Common myeloid progenitor, CD34-positive (primary cell): ENCODE data around the gene ENPP3.
"Not testable (repeated sequence)": the region's sequence is repeated elsewhere in the genome, so short reads cannot be mapped to it uniquely, and the experiment has no call there.

Experiments
- CTCF ChIA-PET: fragments of 350-600 bp; sonication (Branson Sonifier 250); formaldehyde crosslinking; loops from one replicate; lab custom pipeline; 2021; ENCODE audit warnings: antibody characterized with exemption; lab: Charles Lee
- POLR2A ChIA-PET: fragments of 350-600 bp; sonication (Branson Sonifier 250); formaldehyde crosslinking; loops from one replicate; lab custom pipeline; 2021; ENCODE audit warnings: antibody characterized with exemption; lab: Charles Lee
- DNase-seq, 3 donors: peaks; one replicate each; pipeline versions ENCODE4 v3.0.0 to v3.0.0-alpha.2; 2013
- H3K27ac ChIP-seq, 2 experiments: 1 replicate in 1 of 2; 2 replicates in 1 of 2; pipeline ENCODE4 v1.7.0; 2013; ENCODE audit warnings: inconsistent platforms in 2 of 2, low read length in 2 of 2, mild to moderate bottlenecking in 2 of 2, low read depth in 1 of 2, moderate library complexity in 1 of 2; ENCODE audit not compliant: severe bottlenecking in 2 of 2, insufficient read depth in 1 of 2, poor library complexity in 1 of 2
- H3K27me3 ChIP-seq, 5 experiments: replicated peaks in 2 of 5; 1 replicate in 3 of 5; 2 replicates in 2 of 5; pipeline versions ENCODE4 v1.6.1 to v1.7.0; 2013; ENCODE audit warnings: low read length in 4 of 5, mild to moderate bottlenecking in 2 of 5, moderate library complexity in 2 of 5, inconsistent platforms in 1 of 5; ENCODE audit not compliant: insufficient read depth in 5 of 5, control insufficient read depth in 4 of 5
- H3K36me3 ChIP-seq, 4 experiments: 1 replicate in 2 of 4; 2 replicates in 2 of 4; pipeline versions ENCODE4 v1.6.1 to v1.7.0; 2013; ENCODE audit warnings: low read length in 3 of 4, control low read depth in 1 of 4, mild to moderate bottlenecking in 1 of 4; ENCODE audit not compliant: control insufficient read depth in 4 of 4, insufficient read depth in 4 of 4
- H3K4me1 ChIP-seq, 4 experiments: 1 replicate in 3 of 4; 2 replicates in 1 of 4; pipeline versions ENCODE4 v1.6.1 to v1.7.1; 2013; ENCODE audit warnings: low read length in 3 of 4, mild to moderate bottlenecking in 3 of 4, control low read depth in 1 of 4, inconsistent platforms in 1 of 4, moderate library complexity in 1 of 4; ENCODE audit not compliant: control insufficient read depth in 4 of 4, insufficient read depth in 4 of 4; ENCODE audit errors: control extremely low read depth in 1 of 4
- H3K4me3 ChIP-seq, 7 experiments: 1 replicate in 4 of 7; 2 replicates in 3 of 7; pipeline versions ENCODE4 v1.5.1 to v1.7.0; 2013; ENCODE audit warnings: mild to moderate bottlenecking in 7 of 7, low read length in 6 of 7, moderate library complexity in 6 of 7, inconsistent platforms in 2 of 7, low read depth in 2 of 7, control low read depth in 1 of 7; ENCODE audit not compliant: insufficient read depth in 4 of 7, control insufficient read depth in 1 of 7; ENCODE audit errors: extremely low read depth in 1 of 7
- H3K9me3 ChIP-seq, 5 experiments: 1 replicate in 4 of 5; 2 replicates in 1 of 5; pipeline versions ENCODE4 v1.6.1 to v1.7.1; 2013; ENCODE audit warnings: low read length in 4 of 5, mild to moderate bottlenecking in 2 of 5, inconsistent platforms in 1 of 5, low read depth in 1 of 5, moderate library complexity in 1 of 5; ENCODE audit not compliant: control insufficient read depth in 4 of 5, insufficient read depth in 2 of 5; ENCODE audit errors: control extremely low read depth in 1 of 5
- WGBS: methylation state at CpG from one replicate; pipeline ENCODE4 v1.1.5; 2013; ENCODE audit not compliant: insufficient coverage; 5-methylcytosine and 5-hydroxymethylcytosine counted together

Gene ENPP3

GRCh38 chr6:131741688-131742393, 104.7 kb downstream of the ENPP3 start:
- Histone ChIP-seq H3K9me3 (no peaks in the 10 kb centered on the region), H3K27me3 (peaks cover 0 to 2% (median 0%) of the 10 kb centered on the region in 5 experiments), H3K27ac (no peak overlapping the region), H3K4me1 (peaks cover 0 to 5% (median 2%) of the 10 kb centered on the region in 4 experiments), H3K4me3 (no peak overlapping the region), H3K36me3 (no peaks in the 10 kb centered on the region)
- POLR2A ChIA-PET, result no interaction called here
- CTCF ChIA-PET, result no interaction called here
- WGBS, result 0% methylated on average over 1 of the region's 3 CpGs
- peak in 2 of 3 donors; percentile 25 to 36 for DNase-seq

DNA sequence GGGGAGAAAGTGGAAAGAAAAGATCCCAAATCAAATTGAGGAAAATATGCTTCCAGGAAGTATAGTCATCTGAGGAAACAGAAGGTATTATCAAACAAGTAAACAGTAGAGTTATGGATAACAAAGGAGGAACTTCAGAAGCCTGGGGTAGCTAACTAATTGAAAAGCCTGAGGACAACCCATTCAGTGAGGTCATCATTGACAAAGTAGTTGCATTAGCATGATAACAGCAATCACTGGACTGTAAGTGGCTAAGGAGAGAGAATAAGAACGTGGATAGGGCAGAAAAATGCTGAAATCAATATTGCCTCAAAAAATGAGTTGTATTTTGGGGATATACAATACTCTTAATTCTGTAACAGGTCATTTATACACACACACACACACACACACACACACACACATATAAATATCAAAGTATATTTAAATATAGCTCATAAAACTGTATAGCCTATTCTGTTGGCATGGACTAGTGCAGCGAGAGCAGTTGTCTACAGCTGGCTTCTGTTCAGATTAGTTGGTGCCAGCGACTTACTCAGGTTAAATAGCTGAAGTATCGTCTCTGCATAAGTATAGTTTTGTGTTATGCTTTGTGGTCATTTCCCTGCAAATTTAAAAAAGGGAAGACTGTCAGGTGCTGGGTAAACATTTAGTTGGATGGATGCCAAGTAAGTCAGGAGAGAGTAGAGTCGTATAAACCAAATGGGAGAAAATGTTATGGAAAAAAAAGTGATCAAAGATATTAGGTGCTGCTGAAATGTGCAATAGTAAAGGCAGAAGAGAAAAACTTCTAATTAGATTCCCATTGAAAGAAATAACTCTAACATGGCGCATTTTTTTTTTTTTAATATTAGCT, 107.6 kb downstream of the ENPP3 start:
- WGBS, result 60% methylated on average over 4 of the region's 6 CpGs
- ChIA-PET POLR2A (no interaction called here), CTCF (no interaction called here)
- no peaks in the 10 kb centered on the region for H3K9me3 ChIP-seq
- H3K27ac ChIP-seq, result no peak overlapping the region
- no peaks in the 10 kb centered on the region for H3K36me3 ChIP-seq
- no peak overlapping the region for H3K4me3 ChIP-seq
- peaks cover 0 to 2% (median 0%) of the 10 kb centered on the region in 5 experiments for H3K27me3 ChIP-seq
- H3K4me1 ChIP-seq, result peaks cover 0 to 5% (median 2%) of the 10 kb centered on the region in 4 experiments
- peak in 2 of 3 donors; percentile 3 to 8 for DNase-seq

GRCh38 chr6:131745476-131745875, 108.4 kb downstream of the ENPP3 start:
- 100% methylated on average over 4 of the region's 5 CpGs for WGBS
- no peak for DNase-seq
- no peak overlapping the region for H3K27ac ChIP-seq
- no peaks in the 10 kb centered on the region for H3K36me3 ChIP-seq
- H3K9me3 ChIP-seq, result no peaks in the 10 kb centered on the region
- peaks cover 0 to 5% (median 2%) of the 10 kb centered on the region in 4 experiments for H3K4me1 ChIP-seq
- H3K4me3 ChIP-seq, result no peak overlapping the region
- ChIA-PET CTCF (no interaction called here), POLR2A (no interaction called here)
- H3K27me3 ChIP-seq, result peaks cover 0 to 2% (median 0%) of the 10 kb centered on the region in 5 experiments

DNA sequence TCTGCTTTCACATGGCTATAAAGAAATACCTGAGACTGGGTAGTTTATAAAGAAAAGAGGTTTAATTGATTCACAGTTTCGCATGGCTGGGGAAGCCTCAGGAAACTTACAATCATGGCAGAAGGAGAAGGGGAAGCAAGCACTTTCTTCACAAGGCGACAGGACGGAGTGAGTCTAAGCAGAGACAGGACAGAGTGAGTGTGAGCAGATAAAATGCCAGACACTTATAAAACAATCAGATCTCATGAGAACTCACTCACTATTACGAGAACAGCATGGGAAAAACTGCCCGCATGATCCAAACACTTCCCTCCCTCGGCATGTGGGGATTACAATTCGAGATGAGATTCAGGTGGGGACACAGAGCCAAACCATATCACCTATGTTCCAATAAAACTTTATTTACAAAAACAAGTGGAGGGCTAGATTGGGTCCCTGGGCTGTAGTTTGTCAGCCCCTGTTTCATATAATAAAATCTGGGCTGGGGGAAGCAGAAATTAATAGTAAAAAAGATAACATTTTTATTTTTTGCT, 110.8 kb downstream of the ENPP3 start:
- CTCF ChIA-PET, result no interaction called here
- Histone ChIP-seq H3K36me3 (no peaks in the 10 kb centered on the region), H3K9me3 (no peaks in the 10 kb centered on the region), H3K27ac (no peak overlapping the region), H3K27me3 (peaks cover 0 to 2% (median 0%) of the 10 kb centered on the region in 5 experiments), H3K4me1 (no peaks in the 10 kb centered on the region), H3K4me3 (no peak overlapping the region)
- POLR2A ChIA-PET, result no interaction called here
- 100% methylated on average over 4 of the region's 7 CpGs for WGBS
- no peak for DNase-seq

GRCh38 chr6:131749023-131749422, 111.9 kb downstream of the ENPP3 start:
- Histone ChIP-seq H3K36me3 (no peaks in the 10 kb centered on the region), H3K4me3 (no peak overlapping the region), H3K9me3 (no peaks in the 10 kb centered on the region), H3K4me1 (no peaks in the 10 kb centered on the region), H3K27ac (no peak overlapping the region), H3K27me3 (peaks cover 0 to 3% (median 0%) of the 10 kb centered on the region in 5 experiments)
- DNase-seq, result no peak
- 100% methylated on average over 1 of the region's 7 CpGs for WGBS
- ChIA-PET CTCF (no interaction called here), POLR2A (no interaction called here)

DNA sequence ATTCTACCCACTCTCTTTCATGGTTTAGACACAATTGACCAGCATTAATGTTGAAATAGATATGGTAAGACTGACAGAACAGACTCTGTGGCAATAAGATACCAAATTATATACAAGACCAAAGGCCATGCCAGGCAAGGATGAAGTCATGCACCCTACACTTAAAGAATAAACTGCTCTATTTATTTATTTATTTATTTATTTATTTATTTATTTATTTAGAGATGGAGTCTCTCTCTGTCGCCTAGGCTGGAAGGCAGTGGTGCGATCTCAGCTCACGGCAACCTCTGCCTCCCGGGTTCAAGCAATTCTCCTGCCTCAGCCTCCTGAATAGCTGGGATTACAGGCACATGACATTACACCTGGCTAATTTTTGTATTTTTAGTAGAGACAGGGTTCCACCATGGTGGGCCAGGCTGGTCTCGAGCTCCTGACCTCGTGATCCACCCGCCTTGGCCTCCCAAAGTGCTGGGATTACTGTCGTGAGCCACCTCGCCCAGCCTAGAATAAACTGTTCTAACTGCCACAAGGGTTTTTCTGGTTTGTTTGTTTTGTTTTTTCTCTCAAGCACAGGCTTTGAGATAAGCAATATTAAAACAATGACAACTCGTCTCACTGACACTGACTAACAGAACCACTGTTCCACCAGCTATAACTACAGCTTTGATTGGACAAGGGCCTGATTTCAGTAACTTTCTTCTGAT, 114.1 kb downstream of the ENPP3 start:
- H3K27ac ChIP-seq, CTCF ChIA-PET, H3K4me3 ChIP-seq, DNase-seq, POLR2A ChIA-PET, H3K36me3 ChIP-seq, H3K9me3 ChIP-seq, H3K4me1 ChIP-seq: not testable (repeated sequence)
- peaks cover 0 to 14% (median 0%) of the 10 kb centered on the region in 5 experiments for H3K27me3 ChIP-seq
- 100% methylated on average over 3 of the region's 10 CpGs for WGBS
